T-helper 2 cell treated with Interferon-gamma antibody and Interleukin-4, amounts not matched to agents 5 μg/mL and 100 μg/mL, for 36 hours (primary cell): ENCODE results near the gene HSD17B8.
A peak's percentile ranks its signal among the peaks of the same experiment; 100 is the strongest.
"Not testable (repeated sequence)": the region's sequence is repeated elsewhere in the genome, so short reads cannot be mapped to it uniquely, and the experiment has no call there.

Source experiments
- DNase-seq: peaks from one replicate; pipeline ENCODE4 v3.0.0; 2021; ENCODE audit warnings: low spot score
- H3K27ac Mint-ChIP-seq: one replicate; pipeline ENCODE4 v1.8.0; 2021; ENCODE audit warnings: mild to moderate bottlenecking, mixed read lengths
- H3K27me3 Mint-ChIP-seq: one replicate; pipeline ENCODE4 v1.8.0; 2021; ENCODE audit warnings: low read depth, mixed read lengths
- H3K36me3 Mint-ChIP-seq: one replicate; pipeline ENCODE4 v1.8.0; 2021; ENCODE audit warnings: low read depth, mixed read lengths
- H3K4me1 Mint-ChIP-seq: one replicate; pipeline ENCODE4 v1.8.0; 2021; ENCODE audit warnings: low read depth, mixed read lengths
- H3K4me3 Mint-ChIP-seq: one replicate; pipeline ENCODE4 v1.8.0; 2022; ENCODE audit warnings: mild to moderate bottlenecking, moderate library complexity, mixed read lengths
- H3K9me3 Mint-ChIP-seq: one replicate; pipeline ENCODE4 v1.8.0; 2021; ENCODE audit warnings: mixed read lengths

Gene HSD17B8

DNA sequence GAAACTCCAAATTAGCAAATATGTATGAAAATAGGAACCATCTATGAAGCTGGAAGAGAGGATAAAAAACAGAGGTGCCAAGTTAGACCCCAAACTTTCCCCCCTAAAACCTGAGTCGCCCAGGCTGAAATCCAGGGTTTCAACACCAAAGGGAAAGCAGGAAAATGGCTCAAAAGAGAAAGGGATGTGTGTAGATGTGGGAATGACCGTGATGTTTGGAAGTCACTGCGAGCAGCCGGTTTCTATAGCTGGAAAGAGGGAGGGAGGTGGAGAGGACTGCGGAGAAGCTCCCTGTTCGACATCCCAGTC lies 8.4 kb downstream of the HSD17B8 start:
- H3K4me1 Mint-ChIP-seq, result peaks cover 24% of the 10 kb centered on the region
- H3K9me3 Mint-ChIP-seq, result no peaks in the 10 kb centered on the region
- peaks cover 29% of the 10 kb centered on the region for H3K27me3 Mint-ChIP-seq
- DNase-seq, result no peak
- peaks cover 22% of the 10 kb centered on the region for H3K36me3 Mint-ChIP-seq
- H3K27ac Mint-ChIP-seq, result no peak overlapping the region
- H3K4me3 Mint-ChIP-seq, result peak overlapping the region; percentile 47

DNA sequence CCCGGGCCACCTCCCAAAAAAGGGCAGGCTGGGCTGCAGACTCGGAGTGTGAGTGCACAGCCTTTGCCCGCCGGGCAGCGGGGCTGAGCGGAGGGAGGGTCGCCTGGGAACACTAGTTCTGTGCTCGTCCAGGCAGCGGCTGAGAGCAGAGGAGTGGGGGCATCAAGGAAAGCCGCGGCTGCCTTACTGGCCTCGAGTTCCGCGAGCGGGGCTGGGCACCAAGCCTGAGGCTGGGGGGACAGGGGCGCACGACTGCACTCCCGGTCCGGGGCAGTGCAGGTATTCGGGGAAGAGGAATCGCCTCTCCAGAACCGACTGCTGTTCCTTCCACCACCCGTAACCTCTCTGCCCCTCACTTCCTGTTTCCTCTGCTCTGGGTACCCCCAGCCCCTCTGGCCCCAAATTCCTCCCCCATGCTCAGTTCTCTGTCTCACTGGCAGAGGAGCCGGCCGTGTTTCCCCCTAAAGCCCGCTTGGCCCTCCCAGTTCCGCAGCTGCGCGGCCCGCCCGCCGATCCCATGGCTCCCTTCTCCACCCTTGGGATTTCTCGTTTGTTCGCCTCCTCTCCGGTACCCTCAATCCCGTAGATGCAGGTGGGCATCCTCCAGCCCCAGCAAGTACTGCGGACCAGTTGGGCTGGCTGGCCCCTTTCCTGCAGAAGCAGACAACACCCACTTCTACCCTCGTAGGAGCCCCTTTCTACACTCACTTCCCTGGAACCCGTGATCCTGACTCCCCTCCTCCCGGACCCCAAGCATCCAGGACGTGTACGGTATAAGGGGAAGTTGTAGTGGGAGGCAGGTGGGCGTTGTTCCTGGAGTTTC lies 8.9 kb downstream of the HSD17B8 start:
- peak overlapping the region; percentile 47 for H3K4me3 Mint-ChIP-seq
- H3K27ac Mint-ChIP-seq, result no peak overlapping the region

DNA sequence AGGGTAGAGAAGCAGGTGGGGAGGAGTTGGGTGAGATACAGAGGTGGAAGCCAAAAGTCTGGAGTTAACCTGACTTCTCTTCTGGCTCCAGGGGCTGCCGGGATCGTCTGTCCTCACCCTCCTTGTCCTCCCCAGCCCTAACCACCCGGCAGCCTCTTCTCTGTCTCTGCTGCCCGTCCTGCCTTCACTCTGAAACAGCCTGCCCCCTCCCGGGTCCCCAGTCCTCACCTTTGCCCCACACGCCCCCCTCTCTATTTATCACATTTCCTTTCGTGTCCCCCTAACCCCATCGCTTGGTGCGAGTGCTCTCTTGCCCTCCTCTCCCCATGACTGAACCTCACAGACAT lies 9.5 kb downstream of the HSD17B8 start:
- peaks cover 22% of the 10 kb centered on the region for H3K4me1 Mint-ChIP-seq

More for the DNA sequence above, 8.9 kb downstream of the HSD17B8 start:
- H3K9me3 Mint-ChIP-seq, result no peaks in the 10 kb centered on the region
- H3K4me1 Mint-ChIP-seq, result peaks cover 24% of the 10 kb centered on the region
- peaks cover 33% of the 10 kb centered on the region for H3K27me3 Mint-ChIP-seq
- H3K36me3 Mint-ChIP-seq, result peaks cover 22% of the 10 kb centered on the region
- no peak for DNase-seq

GRCh38 chr6:33215271-33216116 lies 11.0 kb downstream of the HSD17B8 start:
- peaks cover 15% of the 10 kb centered on the region for H3K36me3 Mint-ChIP-seq
- no peak for DNase-seq
- H3K9me3 Mint-ChIP-seq, result no peaks in the 10 kb centered on the region
- H3K4me3 Mint-ChIP-seq, result no peak overlapping the region
- H3K4me1 Mint-ChIP-seq, result peaks cover 16% of the 10 kb centered on the region
- no peak overlapping the region for H3K27ac Mint-ChIP-seq
- peaks cover 37% of the 10 kb centered on the region for H3K27me3 Mint-ChIP-seq

More for the DNA sequence above, 9.5 kb downstream of the HSD17B8 start:
- Mint-ChIP-seq H3K27me3 (peaks cover 35% of the 10 kb centered on the region), H3K36me3 (peaks cover 21% of the 10 kb centered on the region), H3K4me3 (peak overlapping the region; percentile 47), H3K9me3 (no peaks in the 10 kb centered on the region), H3K27ac (no peak overlapping the region)
- DNase-seq, result no peak

DNA sequence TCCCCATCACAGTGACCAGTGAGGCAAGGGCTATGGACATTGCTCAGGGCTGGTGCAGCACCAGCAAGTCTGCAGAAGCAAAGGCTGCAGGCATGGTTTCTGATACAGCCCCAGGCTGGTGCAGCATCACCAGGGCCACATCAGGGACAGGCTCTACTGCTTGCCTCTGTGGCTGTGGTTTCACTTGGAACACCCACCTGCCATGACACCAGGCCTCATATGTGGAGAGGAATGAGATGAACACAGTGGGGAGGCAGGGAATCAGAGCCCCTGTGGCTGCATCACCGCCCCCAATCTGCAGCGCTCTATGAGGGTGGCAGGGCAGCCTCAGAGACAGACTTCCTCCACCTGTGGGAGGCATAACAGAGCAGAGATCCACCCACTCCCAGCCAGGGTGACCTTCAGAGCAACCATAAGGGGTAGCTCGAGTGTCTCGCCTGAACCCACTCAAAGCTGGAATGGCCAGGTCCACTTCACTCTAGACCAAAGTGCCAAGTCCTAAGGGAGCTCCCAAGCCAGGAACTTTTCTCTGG lies 11.7 kb downstream of the HSD17B8 start:
- DNase-seq, result no peak
- Mint-ChIP-seq H3K36me3 (peaks cover 12% of the 10 kb centered on the region), H3K27me3 (peaks cover 39% of the 10 kb centered on the region), H3K4me3 (no peak overlapping the region), H3K27ac (no peak overlapping the region), H3K9me3 (no peaks in the 10 kb centered on the region), H3K4me1 (peaks cover 16% of the 10 kb centered on the region)

DNA sequence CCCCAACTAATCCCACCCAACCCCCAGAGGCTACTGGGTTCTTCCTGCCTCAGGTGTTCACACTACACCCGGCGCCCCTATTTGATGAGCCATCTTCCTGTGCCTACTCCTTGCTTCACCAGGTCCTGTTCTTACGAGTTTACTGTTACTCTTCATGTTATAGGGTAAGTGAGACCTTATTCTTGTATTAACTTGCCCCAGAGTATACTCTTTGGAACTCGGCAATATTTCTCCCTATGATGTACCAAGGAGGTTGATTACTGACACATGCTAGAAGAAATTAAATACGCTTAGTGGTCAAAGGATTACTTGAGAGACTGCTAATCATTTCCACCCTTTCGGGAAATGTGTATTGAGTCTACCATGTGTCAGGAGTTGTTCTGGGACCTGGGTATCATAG lies 12.8 kb downstream of the HSD17B8 start:
- Mint-ChIP-seq H3K36me3 (peaks cover 8% of the 10 kb centered on the region), H3K27me3 (peaks cover 44% of the 10 kb centered on the region), H3K4me1 (peaks cover 16% of the 10 kb centered on the region), H3K4me3 (no peak overlapping the region), H3K9me3 (no peaks in the 10 kb centered on the region), H3K27ac (no peak overlapping the region)
- no peak for DNase-seq

DNA sequence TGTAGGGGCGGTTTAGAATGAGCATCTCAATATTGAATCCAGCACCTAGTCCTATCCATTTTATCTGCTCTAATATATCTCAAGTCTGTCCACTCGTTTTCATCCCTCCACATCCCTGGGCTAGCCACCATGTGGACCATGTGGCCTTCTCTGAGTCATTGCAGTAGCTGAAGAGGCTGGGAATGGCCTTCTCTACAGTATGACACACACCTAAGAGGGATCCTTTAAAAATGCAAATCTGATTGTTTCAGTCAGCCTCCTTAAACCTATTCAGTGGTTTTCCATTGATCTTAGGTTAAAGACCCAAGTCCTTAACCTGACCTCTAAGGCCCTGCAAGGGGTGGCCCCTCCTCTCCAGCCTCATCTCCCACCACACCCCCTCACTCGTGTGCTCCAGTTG lies 13.2 kb downstream of the HSD17B8 start:
- H3K27ac Mint-ChIP-seq, result no peak overlapping the region
- no peaks in the 10 kb centered on the region for H3K9me3 Mint-ChIP-seq
- no peak for DNase-seq
- peaks cover 13% of the 10 kb centered on the region for H3K4me1 Mint-ChIP-seq
- peaks cover 44% of the 10 kb centered on the region for H3K27me3 Mint-ChIP-seq
- H3K36me3 Mint-ChIP-seq, result peaks cover 4% of the 10 kb centered on the region
- H3K4me3 Mint-ChIP-seq, result no peak overlapping the region

- H3K4me1 Mint-ChIP-seq, H3K27ac Mint-ChIP-seq, DNase-seq, H3K4me3 Mint-ChIP-seq, H3K9me3 Mint-ChIP-seq, H3K36me3 Mint-ChIP-seq: not testable (repeated sequence)
- peaks cover 46% of the 10 kb centered on the region for H3K27me3 Mint-ChIP-seq
These were observed 22.2 kb downstream of the HSD17B8 start for GRCh38 chr6:33226503-33227120.

DNA sequence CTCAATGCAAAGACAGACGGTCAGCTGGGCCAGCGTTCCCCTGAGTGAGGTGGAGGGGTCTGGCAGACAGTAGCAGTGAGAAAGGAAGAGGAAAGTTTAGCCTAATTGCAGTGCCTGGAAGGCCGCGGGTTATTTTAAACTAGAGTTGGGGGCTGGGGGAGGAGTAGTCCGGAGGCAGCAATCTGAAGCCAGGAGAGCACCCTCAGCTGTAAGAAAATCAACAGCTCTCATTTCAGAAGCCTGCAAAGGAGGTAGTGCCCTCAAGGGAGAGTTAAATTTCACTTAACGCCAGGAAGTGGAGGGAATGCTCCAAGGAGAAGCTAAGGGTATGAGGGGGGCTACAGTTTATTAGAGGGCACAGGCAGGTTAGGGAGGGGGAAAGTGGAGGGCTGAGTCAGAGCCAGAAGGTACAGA lies 30.8 kb downstream of the HSD17B8 start:
- H3K27me3 Mint-ChIP-seq, result peaks cover 30% of the 10 kb centered on the region
- no peaks in the 10 kb centered on the region for H3K36me3 Mint-ChIP-seq
- H3K27ac Mint-ChIP-seq, result no peak overlapping the region
- H3K9me3 Mint-ChIP-seq, result no peaks in the 10 kb centered on the region
- peaks cover 3% of the 10 kb centered on the region for H3K4me1 Mint-ChIP-seq
- H3K4me3 Mint-ChIP-seq, result no peak overlapping the region
- no peak for DNase-seq

- Mint-ChIP-seq H3K27me3 (peaks cover 26% of the 10 kb centered on the region), H3K4me3 (no peak overlapping the region), H3K36me3 (no peaks in the 10 kb centered on the region), H3K9me3 (no peaks in the 10 kb centered on the region), H3K4me1 (peaks cover 5% of the 10 kb centered on the region), H3K27ac (no peak overlapping the region)
- DNase-seq, result no peak
These were observed 31.9 kb downstream of the HSD17B8 start for GRCh38 chr6:33236328-33236727.

- no peak for DNase-seq
- no peak overlapping the region for H3K4me3 Mint-ChIP-seq
- H3K4me1 Mint-ChIP-seq, result peaks cover 3% of the 10 kb centered on the region
- no peak overlapping the region for H3K27ac Mint-ChIP-seq
- no peaks in the 10 kb centered on the region for H3K9me3 Mint-ChIP-seq
- H3K36me3 Mint-ChIP-seq, result no peaks in the 10 kb centered on the region
- peaks cover 23% of the 10 kb centered on the region for H3K27me3 Mint-ChIP-seq
These were observed 32.4 kb downstream of the HSD17B8 start for GRCh38 chr6:33236852-33237251.

DNA sequence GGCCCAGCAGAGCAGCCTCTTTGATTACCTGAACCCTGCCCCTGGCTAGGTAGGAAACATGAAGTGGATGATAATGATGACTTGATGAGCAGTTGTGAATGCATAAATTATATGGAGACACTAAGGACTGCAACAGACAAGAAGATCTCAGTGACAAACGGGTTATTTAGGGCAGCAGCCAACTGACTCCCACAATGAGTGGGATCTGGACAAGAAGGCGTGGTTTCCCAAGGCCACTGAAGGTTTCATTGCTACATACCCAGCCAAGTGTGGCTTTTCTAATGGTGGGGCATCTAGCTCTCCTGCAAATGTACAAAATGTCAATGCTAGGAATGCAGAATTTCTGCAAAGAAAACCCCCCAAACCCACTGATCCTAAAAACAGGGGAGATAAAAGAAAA lies 33.3 kb downstream of the HSD17B8 start:
- H3K27ac Mint-ChIP-seq, result no peak overlapping the region
- H3K36me3 Mint-ChIP-seq, result no peaks in the 10 kb centered on the region
- H3K4me1 Mint-ChIP-seq, result peaks cover 10% of the 10 kb centered on the region
- DNase-seq, result no peak
- H3K9me3 Mint-ChIP-seq, result no peaks in the 10 kb centered on the region
- H3K27me3 Mint-ChIP-seq, result peaks cover 21% of the 10 kb centered on the region
- no peak overlapping the region for H3K4me3 Mint-ChIP-seq

DNA sequence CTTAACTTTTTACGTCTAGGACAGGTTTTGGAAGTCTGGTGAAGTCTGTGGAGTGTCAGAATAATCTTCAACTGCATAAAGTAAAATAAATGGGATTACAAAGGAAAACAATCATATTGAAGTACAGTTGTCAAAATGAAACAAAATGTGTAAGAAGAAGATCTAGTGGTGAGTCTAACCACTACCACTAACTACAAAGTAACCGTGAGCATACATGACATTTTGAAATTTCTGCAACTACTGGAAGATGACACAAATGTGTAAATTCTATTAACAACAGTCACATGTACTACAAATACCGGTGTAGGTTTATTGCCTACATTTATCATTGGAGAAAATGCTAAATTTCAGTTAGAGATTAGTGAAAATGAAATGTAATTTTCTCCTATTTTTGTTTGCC lies 37.5 kb downstream of the HSD17B8 start:
- DNase-seq, result no peak
- Mint-ChIP-seq H3K36me3 (no peaks in the 10 kb centered on the region), H3K27me3 (peaks cover 11% of the 10 kb centered on the region), H3K4me1 (peaks cover 10% of the 10 kb centered on the region), H3K9me3 (no peaks in the 10 kb centered on the region), H3K27ac (peak overlapping the region; percentile 1), H3K4me3 (no peak overlapping the region)

GRCh38 chr6:33243476-33243875 lies 39.0 kb downstream of the HSD17B8 start:
- Mint-ChIP-seq H3K4me1 (peaks cover 13% of the 10 kb centered on the region), H3K36me3 (no peaks in the 10 kb centered on the region), H3K27ac (no peak overlapping the region), H3K4me3 (no peak overlapping the region), H3K9me3 (no peaks in the 10 kb centered on the region), H3K27me3 (peaks cover 10% of the 10 kb centered on the region)
- DNase-seq, result no peak
